Subcutaneous adipose tissue (tissue), 4 donors: ENCODE measurements around the gene ODAM. TPM values are rescaled to one million over a fixed set of nuclear protein-coding genes. Genes with fewer than 3 reads are reported as not detected.
"Not testable (repeated sequence)": the region's sequence is repeated elsewhere in the genome, so short reads cannot be mapped to it uniquely, and the experiment has no call there.

Experiments
- total RNA-seq, 4 donors: library from RNA; depleted of rRNA; stranded (reverse); fragments of >200 nt; gene quantifications; one replicate each; pipeline ENCODE4 v1.1.0, GENCODE V29; 2016
- TF ChIP-seq, protein P1 (sequence below): fragments of 450-650 bp; IDR thresholded peaks from one replicate; pipeline ENCODE4 v1.5.1; 2016; ENCODE audit warnings: low read depth, mild to moderate bottlenecking, control low read depth, antibody characterized with exemption, moderate library complexity

Gene ODAM
- total RNA-seq, 4 donors from 2014 or later: not detected

DNA sequence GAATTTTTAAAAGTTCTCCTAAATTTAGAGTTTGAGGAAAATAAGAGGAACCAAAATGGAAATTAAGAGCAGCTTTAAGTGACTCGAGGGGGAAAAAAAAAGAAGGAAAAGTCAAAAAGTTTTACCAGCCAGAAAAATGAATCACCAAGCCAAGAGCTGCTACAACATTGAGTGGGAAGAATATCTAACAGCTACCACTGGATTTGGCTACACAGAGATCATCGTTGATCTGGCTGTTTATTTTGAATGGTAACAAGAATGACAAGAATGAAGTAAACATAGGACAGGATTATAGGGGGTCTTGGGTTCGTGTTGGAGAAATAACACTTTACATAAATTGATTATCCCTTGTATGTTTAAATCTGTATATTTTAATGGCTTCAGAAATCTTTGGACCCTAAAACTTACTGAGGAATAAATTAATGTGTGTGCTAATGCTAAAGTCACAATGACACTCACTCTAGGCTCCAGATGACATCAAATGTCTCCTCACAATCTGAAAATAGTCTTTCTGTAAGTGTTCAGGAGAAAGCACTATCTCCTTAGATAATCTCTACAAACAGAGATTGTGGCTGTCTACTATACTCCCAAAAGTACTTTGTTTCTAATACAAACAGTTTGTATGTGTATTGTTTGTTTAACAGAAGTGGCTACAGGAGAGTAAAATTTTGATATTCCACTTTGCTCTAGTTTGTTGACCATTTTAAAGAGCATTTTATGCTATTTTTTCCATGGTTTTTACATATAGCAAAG is 43.8 kb downstream of the ODAM start:
- TF ChIP-seq, protein P1, sequence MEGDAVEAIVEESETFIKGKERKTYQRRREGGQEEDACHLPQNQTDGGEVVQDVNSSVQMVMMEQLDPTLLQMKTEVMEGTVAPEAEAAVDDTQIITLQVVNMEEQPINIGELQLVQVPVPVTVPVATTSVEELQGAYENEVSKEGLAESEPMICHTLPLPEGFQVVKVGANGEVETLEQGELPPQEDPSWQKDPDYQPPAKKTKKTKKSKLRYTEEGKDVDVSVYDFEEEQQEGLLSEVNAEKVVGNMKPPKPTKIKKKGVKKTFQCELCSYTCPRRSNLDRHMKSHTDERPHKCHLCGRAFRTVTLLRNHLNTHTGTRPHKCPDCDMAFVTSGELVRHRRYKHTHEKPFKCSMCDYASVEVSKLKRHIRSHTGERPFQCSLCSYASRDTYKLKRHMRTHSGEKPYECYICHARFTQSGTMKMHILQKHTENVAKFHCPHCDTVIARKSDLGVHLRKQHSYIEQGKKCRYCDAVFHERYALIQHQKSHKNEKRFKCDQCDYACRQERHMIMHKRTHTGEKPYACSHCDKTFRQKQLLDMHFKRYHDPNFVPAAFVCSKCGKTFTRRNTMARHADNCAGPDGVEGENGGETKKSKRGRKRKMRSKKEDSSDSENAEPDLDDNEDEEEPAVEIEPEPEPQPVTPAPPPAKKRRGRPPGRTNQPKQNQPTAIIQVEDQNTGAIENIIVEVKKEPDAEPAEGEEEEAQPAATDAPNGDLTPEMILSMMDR: no peak

DNA sequence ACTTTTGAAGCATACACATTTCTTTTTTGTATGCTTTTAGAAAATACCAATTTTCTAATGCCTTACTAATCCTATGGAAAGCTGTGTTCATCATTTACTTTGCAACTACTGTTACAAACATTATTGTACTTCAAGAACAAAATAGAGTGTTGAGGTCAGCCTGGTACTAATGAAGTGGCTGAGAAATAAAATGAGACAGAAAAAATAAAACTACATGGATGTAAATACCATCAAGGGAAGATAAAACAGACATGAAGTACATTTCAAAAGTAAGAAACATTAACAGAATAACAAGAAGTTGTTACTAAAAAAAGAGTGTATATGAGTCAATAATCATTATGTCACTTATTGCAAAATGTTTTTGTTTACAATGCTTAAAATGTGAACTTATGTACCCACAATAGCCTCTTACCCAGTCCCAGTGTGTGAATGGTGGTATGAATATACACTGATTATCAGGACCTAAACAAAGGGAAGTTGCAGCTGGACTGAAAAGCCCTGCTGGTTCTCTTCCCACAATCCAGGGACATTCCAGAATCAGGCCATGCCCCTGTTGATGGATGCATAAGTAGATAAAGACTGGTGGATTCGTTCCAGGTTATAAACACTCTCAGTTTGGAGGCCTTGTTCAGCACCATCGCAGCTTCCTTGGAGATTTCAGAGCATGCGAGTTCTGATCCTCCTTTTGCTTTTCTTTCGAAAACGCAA is 44.5 kb downstream of the ODAM start:
- TF ChIP-seq, protein P1: no peak

DNA sequence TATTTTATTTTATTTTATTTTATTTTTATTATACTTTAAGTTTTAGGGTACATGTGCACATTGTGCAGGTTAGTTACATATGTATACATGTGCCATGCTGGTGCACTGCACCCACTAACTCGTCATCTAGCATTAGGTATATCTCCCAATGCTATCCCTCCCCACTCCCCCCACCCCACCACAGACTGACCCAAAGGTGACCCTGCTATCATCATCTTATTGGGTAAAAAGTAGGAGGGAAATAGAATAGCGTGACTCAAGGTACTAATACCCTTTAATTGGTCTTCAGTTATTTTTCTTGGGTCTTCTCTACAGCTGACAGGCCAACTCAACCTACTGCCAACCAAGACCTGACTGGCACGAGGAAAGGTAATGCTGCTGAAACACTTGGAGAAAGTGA is 46.8 kb downstream of the ODAM start, which contains the start of gene CSN3:
Gene CSN3 (plus strand): TSS at position 301 of the 400 bp plus-strand sequence. CDS start 2,223 bp downstream, outside the sequence.
- TF ChIP-seq, protein P1: not testable (repeated sequence)

DNA sequence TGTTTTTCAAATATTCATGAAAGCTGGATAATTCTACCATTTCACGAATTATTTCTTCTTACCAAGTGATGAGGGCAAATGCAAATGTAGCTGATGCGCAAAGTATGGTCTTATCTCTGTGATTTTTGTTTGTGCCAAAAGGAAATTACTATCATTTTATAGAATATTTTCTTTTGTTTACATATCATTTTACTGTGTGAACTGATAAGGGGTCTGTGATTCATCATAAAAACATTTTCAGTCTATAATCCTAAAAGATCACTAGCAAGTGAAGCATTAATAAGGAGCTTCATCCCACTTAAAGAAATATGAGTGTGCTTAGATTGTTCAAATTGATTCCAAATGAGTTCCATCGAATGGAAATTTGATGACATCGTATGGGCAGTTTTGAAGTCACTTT is 47.6 kb downstream of the ODAM start:
- TF ChIP-seq, protein P1: no peak

DNA sequence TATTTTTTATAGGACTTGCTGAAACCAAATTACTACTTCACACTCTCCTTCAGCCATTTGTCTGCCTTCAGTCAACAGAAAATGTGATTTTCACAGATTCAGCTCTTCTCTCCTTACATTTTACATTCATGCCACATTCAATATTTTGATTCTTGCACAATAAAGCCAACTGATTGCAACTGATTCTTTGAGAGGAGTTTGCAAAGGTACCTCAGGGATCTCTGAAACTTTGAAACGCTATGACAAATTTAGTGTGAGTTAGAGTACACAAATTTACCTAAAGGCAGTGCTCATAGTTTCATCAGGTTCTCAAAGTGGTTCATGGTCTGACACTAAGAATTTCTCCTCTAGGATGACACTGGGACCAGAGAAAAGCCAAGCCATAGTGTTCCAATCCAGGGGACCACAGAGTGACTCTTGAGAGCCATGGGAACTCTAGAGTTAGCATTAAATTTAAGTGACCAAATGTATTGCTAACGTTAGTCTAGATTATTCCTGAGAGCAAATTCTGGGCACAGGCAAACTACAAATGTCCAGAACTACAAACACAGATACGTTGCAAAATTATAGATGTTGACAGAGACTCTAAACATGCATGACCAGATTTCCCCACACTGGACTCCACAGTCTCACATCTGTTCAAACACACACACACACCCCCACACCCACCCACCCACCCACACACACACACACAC is 55.9 kb downstream of the ODAM start:
- TF ChIP-seq, protein P1: no peak

DNA sequence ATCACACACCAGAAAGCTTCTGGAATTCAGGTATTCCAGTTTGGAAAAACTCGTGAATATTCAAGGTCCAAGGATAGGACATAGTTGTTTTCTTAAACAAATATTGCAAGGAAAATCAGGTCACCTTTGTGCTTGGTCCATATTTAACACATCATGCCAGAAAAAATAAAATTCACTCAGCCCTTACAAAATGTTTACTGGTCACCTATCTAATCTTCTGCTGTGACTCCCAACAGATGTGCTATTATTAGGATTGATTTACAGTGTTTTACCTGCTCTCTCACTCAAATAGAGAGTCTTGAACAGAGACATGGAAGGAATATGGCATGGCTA is 56.4 kb downstream of the ODAM start:
- TF ChIP-seq, protein P1: no peak

Other genes with a start within 250 kb of the ODAM start
- not detected for gene CSN2, start 230.0 kb upstream of the ODAM start, total RNA-seq
- not detected for gene STATH, start 199.8 kb upstream of the ODAM start, total RNA-seq
- gene HTN3, start 167.3 kb upstream of the ODAM start, total RNA-seq: not detected
- not detected for gene HTN1, start 145.3 kb upstream of the ODAM start, total RNA-seq
- not detected for gene PRR27, start 41.5 kb upstream of the ODAM start, total RNA-seq
- gene FDCSP, start 30.4 kb downstream of the ODAM start, total RNA-seq: not detected
- not detected for gene CSN3, start 46.9 kb downstream of the ODAM start, total RNA-seq
- gene CABS1, start 139.3 kb downstream of the ODAM start, total RNA-seq: not detected
- not detected for gene SMR3A, start 165.0 kb downstream of the ODAM start, total RNA-seq
- not detected for gene SMR3B, start 187.4 kb downstream of the ODAM start, total RNA-seq
- gene OPRPN, start 202.2 kb downstream of the ODAM start, total RNA-seq: not detected